ENCODE results near the gene ZNF782. TPM values are rescaled to one million over a fixed set of nuclear protein-coding genes. Genes with fewer than 3 reads are reported as not detected.

Gene ZNF782
- total and polyA plus RNA-seq, 2 of the 8 experiments (the other 6 are each of a cell fraction or from before 2014, with no cell fraction given): 1.4 to 7.4 TPM

DNA sequence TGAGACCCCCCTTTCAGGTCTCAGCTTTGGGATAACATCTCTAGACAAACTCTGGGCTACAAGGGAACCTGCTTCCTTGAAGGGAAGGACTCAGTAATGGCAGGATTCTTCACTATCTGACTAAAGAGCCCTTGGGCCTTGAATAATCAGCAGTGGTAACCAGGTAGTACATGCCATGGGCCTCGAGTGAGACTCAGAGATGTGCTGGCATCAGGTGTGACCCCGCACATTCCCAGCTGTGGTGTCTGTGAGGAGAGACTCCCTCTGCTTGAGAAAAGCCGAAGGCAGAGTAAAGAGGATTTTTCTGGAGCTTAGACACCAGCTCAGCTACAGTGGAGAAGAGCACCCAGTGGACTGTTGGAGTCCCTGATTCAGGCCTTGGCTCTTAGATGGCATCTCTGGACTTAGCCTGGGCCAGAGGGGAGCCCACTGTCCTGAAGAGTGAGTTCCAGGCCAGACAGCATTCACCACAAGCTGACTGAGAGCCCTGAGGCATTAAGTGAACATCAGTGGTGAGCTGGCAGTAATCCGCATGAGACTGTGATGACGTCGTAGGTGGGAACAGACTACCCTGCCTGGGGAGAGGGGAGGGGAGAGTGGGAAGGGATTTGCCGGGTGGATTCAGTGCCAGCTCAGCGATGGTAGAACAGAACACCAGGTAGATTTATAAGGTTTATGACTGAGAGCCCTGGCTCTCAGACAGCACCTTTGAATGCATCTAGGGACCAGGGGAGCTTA lies 5.3 kb upstream of the ZNF782 start:
- H2BK15ac ChIP-seq (ENCODE audit: low read length): no peak overlapping the region
- H3K27ac ChIP-seq (ENCODE audit: low read depth, low read length): no peak overlapping the region
- no peaks in the 10 kb centered on the region; the same call in 1 of the 2 replicates for H3K23me2 ChIP-seq (ENCODE audit: low read depth, low read length)
- H3K79me2 ChIP-seq (ENCODE audit: control insufficient read depth in 1 of 2, insufficient read depth in 2 of 2, low read length in 2 of 2): no peaks in the 10 kb centered on the region
- no peak overlapping the region for H3K4me3 ChIP-seq (ENCODE audit: extremely low read depth in 1 of 4, insufficient read depth in 2 of 4, low read depth in 3 of 4, low read length in 4 of 4)
- H3K36me3 ChIP-seq (ENCODE audit: control insufficient read depth in 2 of 4, insufficient read depth in 4 of 4, low read length in 3 of 4): no peaks in the 10 kb centered on the region
- ChIA-PET POLR2A (ENCODE audit: partially characterized antibody) (interaction anchor here (0.7 to 2.2 kb wide), 2 partner anchors 250 to 361 kb away, joined by 4 to 9 read pairs; no protein-coding TSS in a partner anchor), CTCF (ENCODE audit: partially characterized antibody) (interaction anchor here (0.8 to 8.5 kb wide), 2 partner anchors 14 to 250 kb away, joined by 4 to 93 read pairs; no protein-coding TSS in a partner anchor)
- no peak overlapping the region; a peak in 1 of 7 replicates for H3K9ac ChIP-seq (replicated peaks in 1 of 4; ENCODE audit: extremely low read depth in 1 of 4, low read depth in 3 of 4, low read length in 3 of 4)
- TF ChIP-seq, protein P1, sequence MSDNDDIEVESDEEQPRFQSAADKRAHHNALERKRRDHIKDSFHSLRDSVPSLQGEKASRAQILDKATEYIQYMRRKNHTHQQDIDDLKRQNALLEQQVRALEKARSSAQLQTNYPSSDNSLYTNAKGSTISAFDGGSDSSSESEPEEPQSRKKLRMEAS (IDR thresholded peaks at IDR 0.05): no peak
- TF ChIP-seq POLR2AphosphoS5 (IDR thresholded peaks at IDR 0.05; ENCODE audit: low read depth, low read length): no peak
- no peak for TF ChIP-seq RFX5 (IDR thresholded peaks at IDR 0.05; ENCODE audit: borderline replicate concordance, low read depth, low read length)
- TF ChIP-seq SP2 (IDR thresholded peaks at IDR 0.05; ENCODE audit: low read length): no peak
- TF ChIP-seq RAD21 (IDR thresholded peaks at IDR 0.05 in 1 of 2, conservative IDR thresholded peaks at IDR 0.05 in 1 of 2; ENCODE audit: low read depth in 2 of 2, low read length in 2 of 2): no peak
- TF ChIP-seq CBX5 (IDR thresholded peaks at IDR 0.05; ENCODE audit: low read depth, low read length): no peak
- TF ChIP-seq CEBPB (IDR thresholded peaks at IDR 0.05; ENCODE audit: low read depth, low read length): no peak
- TF ChIP-seq CREB1 (IDR thresholded peaks at IDR 0.05): 0 out of 2 replicates have a peak, but pooled peaks have one; percentile 9
- no peak for TF ChIP-seq TAF1 (IDR thresholded peaks at IDR 0.05; ENCODE audit: low read depth, low read length)
- TF ChIP-seq HDAC2 (IDR thresholded peaks at IDR 0.05; ENCODE audit: borderline replicate concordance in 1 of 2, low read depth in 2 of 2, low read length in 2 of 2): no peak
- TF ChIP-seq CBX8 (IDR thresholded peaks at IDR 0.05; ENCODE audit: borderline replicate concordance, low read depth, low read length): no peak
- TF ChIP-seq SUZ12 (IDR thresholded peaks at IDR 0.05; ENCODE audit: low read length): 0 out of 2 replicates have a peak, but pooled peaks have one; percentile 4
- H3K9me3 ChIP-seq (ENCODE audit: insufficient read depth in 2 of 2, low read depth in 1 of 2, low read length in 1 of 2): peaks cover 0 to under 1% of the 10 kb centered on the region in 2 experiments; a peak in 2 of 4 replicates
- no peak overlapping the region; the same call in 1 of the 2 replicates for H4K8ac ChIP-seq (ENCODE audit: extremely low read depth, insufficient read depth, low read length)
- no peak overlapping the region for H2BK20ac ChIP-seq (ENCODE audit: low read length)
- H4K91ac ChIP-seq (replicated peaks; ENCODE audit: insufficient read length, low read length): no peak overlapping the region
- no peak overlapping the region for H3K23ac ChIP-seq (ENCODE audit: insufficient read length)
- H2BK120ac ChIP-seq (replicated peaks; ENCODE audit: low read depth, low read length): no peak overlapping the region
- H2AK5ac ChIP-seq (ENCODE audit: low read depth, low read length): no peak overlapping the region
- H3K14ac ChIP-seq (ENCODE audit: insufficient read length): no peak overlapping the region
- H3K27me3 ChIP-seq (replicated peaks in 1 of 4; ENCODE audit: control insufficient read depth in 3 of 4, extremely low read depth in 1 of 4, insufficient read depth in 3 of 4, low read length in 3 of 4): no peaks in the 10 kb centered on the region; a peak in 1 of 7 replicates
- no peak overlapping the region for H3K4me2 ChIP-seq (ENCODE audit: insufficient read depth in 1 of 2, low read depth in 2 of 2, low read length in 2 of 2)
- DNase-seq (ENCODE audit: low read depth in 1 of 2, low spot score in 2 of 2) (no peak), FAIRE-seq (no peak)
- no peak overlapping the region for H2AFZ ChIP-seq (ENCODE audit: low read length)
- peak overlapping the region; percentile 17; the same call in 1 of the 2 replicates for H3K18ac ChIP-seq (ENCODE audit: extremely low read depth, low read length)
- peaks cover 0 to 10% (median 9%) of the 10 kb centered on the region in 4 experiments; a peak in 4 of 7 replicates for H3K4me1 ChIP-seq (replicated peaks in 1 of 4; ENCODE audit: control insufficient read depth in 3 of 4, insufficient read depth in 4 of 4, low read length in 3 of 4)
- no peak overlapping the region for H2BK5ac ChIP-seq (ENCODE audit: low read depth, low read length)
- H3K56ac ChIP-seq (replicated peaks; ENCODE audit: insufficient read length, low read depth, low read length): peak overlapping the region; percentile 21
- H2BK12ac ChIP-seq (ENCODE audit: low read depth, low read length): 0 out of 2 replicates have a peak overlapping the region, but pooled peaks have one; percentile 23
- H4K5ac ChIP-seq (ENCODE audit: insufficient read length, low read depth, low read length): no peak overlapping the region
- WGBS, 2 experiments (ENCODE audit: extremely low coverage in 1 of 2, insufficient coverage in 1 of 2, insufficient read length in 1 of 2, insufficient replicate concordance in 2 of 2, low coverage in 1 of 2, low lambda C conversion rate in 2 of 2, missing lambda C conversion rate in 1 of 2): 84% methylated on average over 8 of the region's 8 CpGs; no CpG with 5 or more reads in 1 of the 2 experiments
- no peaks in the 10 kb centered on the region for H4K20me1 ChIP-seq (replicated peaks in 1 of 2; ENCODE audit: control insufficient read depth in 1 of 2, insufficient read depth in 2 of 2, low read length in 2 of 2)
- H3K4ac ChIP-seq (replicated peaks; ENCODE audit: insufficient read length, low read depth, low read length): no peak overlapping the region
- H3K79me1 ChIP-seq (ENCODE audit: low read depth, low read length): no peaks in the 10 kb centered on the region
